Measurements from ENCODE around the gene MRM1.

Gene MRM1

GRCh38 chr17:36628576-36628975, 27.2 kb downstream of the MRM1 start:
- ChIA-PET POLR2A (no interaction called here), CTCF (interaction anchor here (0.5 to 0.7 kb wide), 3 partner anchors 76 to 732 kb away, joined by 3 to 5 read pairs (median 3); no protein-coding TSS in a partner anchor)
- DNase-seq (ENCODE audit: extremely low spot score), result no peak
- TF ChIP-seq HDGF (IDR thresholded peaks at IDR 0.05; ENCODE audit: borderline replicate concordance) (no peak), FOXA1 (IDR thresholded peaks at IDR 0.05) (no peak), BHLHE40 (IDR thresholded peaks at IDR 0.05; ENCODE audit: borderline replicate concordance) (no peak), ZNF384 (IDR thresholded peaks at IDR 0.05) (no peak), FOXK2 (IDR thresholded peaks at IDR 0.05) (no peak), L3MBTL2 (conservative IDR thresholded peaks at IDR 0.05) (no peak), ARNT (IDR thresholded peaks at IDR 0.05) (no peak), SP1 (IDR thresholded peaks at IDR 0.05) (no peak)

DNA sequence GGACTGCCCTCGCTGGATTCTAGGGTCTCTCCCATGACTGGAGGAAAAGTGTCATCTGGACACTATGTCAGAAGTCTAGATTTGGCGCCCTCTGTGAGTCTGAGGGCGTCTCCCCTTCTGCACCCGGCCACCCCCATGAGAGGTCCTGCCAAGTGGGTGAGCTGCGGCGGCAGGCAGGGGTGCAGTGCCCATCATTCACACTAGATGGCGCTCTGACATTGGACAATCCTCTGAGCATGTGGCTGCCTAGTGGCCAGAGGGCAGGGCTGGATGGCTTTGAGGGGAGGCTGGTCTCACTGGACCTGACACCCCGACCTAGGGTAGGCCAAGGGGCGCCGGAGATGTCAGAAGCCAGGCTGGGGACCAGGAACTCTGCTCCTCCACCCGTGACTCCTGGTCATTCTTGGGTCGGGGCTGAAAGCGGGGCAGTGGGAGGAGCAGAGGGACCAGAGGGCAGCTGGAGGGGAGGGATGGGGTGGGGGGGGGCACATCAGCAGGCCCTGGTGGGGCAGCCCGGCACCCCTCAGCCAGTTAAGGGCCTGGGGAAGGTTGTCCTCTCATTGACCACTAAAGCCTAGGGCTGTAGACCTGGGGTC, 28.0 kb downstream of the MRM1 start:
- TF ChIP-seq CTBP1 (IDR thresholded peaks at IDR 0.05; ENCODE audit: borderline replicate concordance) (no peak), LEF1 (IDR thresholded peaks at IDR 0.05; ENCODE audit: borderline replicate concordance) (no peak), SUZ12 (IDR thresholded peaks at IDR 0.05) (no peak), TARDBP (IDR thresholded peaks at IDR 0.05) (no peak), ELF4 (IDR thresholded peaks at IDR 0.05) (no peak), HDGF (IDR thresholded peaks at IDR 0.05; ENCODE audit: borderline replicate concordance) (no peak), FOXA1 (IDR thresholded peaks at IDR 0.05) (no peak), L3MBTL2 (conservative IDR thresholded peaks at IDR 0.05) (no peak), SP1 (IDR thresholded peaks at IDR 0.05) (no peak), ZNF384 (IDR thresholded peaks at IDR 0.05) (no peak), FOXM1 (IDR thresholded peaks at IDR 0.05; ENCODE audit: borderline replicate concordance) (no peak), ARNT (IDR thresholded peaks at IDR 0.05) (no peak), BHLHE40 (IDR thresholded peaks at IDR 0.05; ENCODE audit: borderline replicate concordance) (no peak), FOXK2 (IDR thresholded peaks at IDR 0.05) (no peak), NFRKB (IDR thresholded peaks at IDR 0.05) (no peak)
- TF ChIP-seq, protein P1, sequence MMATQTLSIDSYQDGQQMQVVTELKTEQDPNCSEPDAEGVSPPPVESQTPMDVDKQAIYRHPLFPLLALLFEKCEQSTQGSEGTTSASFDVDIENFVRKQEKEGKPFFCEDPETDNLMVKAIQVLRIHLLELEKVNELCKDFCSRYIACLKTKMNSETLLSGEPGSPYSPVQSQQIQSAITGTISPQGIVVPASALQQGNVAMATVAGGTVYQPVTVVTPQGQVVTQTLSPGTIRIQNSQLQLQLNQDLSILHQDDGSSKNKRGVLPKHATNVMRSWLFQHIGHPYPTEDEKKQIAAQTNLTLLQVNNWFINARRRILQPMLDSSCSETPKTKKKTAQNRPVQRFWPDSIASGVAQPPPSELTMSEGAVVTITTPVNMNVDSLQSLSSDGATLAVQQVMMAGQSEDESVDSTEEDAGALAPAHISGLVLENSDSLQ (IDR thresholded peaks at IDR 0.05), result no peak
- peak; percentile 74 for DNase-seq (ENCODE audit: extremely low spot score)
- ChIA-PET POLR2A (no interaction called here), CTCF (interaction anchor here (0.6 to 1.0 kb wide), 2 partner anchors 126 to 181 kb away, joined by 3 to 4 read pairs; no protein-coding TSS in a partner anchor)

GRCh38 chr17:36629970-36630502, 28.7 kb downstream of the MRM1 start:
- DNase-seq (ENCODE audit: extremely low spot score), result no peak
- ChIA-PET CTCF (interaction anchor here (0.6 to 1.0 kb wide), 2 partner anchors 125 to 181 kb away, joined by 3 to 4 read pairs; no protein-coding TSS in a partner anchor), POLR2A (no interaction called here)

GRCh38 chr17:36631022-36631421, 29.6 kb downstream of the MRM1 start:
- POLR2A ChIA-PET, result no interaction called here
- CTCF ChIA-PET, result no interaction called here
- TF ChIP-seq FOXA1 (IDR thresholded peaks at IDR 0.05), result no peak
- no peak for TF ChIP-seq ELF4 (IDR thresholded peaks at IDR 0.05)
- no peak for TF ChIP-seq HDGF (IDR thresholded peaks at IDR 0.05; ENCODE audit: borderline replicate concordance)
- TF ChIP-seq CTBP1 (IDR thresholded peaks at IDR 0.05; ENCODE audit: borderline replicate concordance), result no peak
- no peak for TF ChIP-seq ZNF384 (IDR thresholded peaks at IDR 0.05)
- no peak for TF ChIP-seq LEF1 (IDR thresholded peaks at IDR 0.05; ENCODE audit: borderline replicate concordance)
- no peak for TF ChIP-seq L3MBTL2 (conservative IDR thresholded peaks at IDR 0.05)
- TF ChIP-seq ARNT (IDR thresholded peaks at IDR 0.05), result no peak
- no peak for TF ChIP-seq FOXK2 (IDR thresholded peaks at IDR 0.05)
- no peak for TF ChIP-seq TARDBP (IDR thresholded peaks at IDR 0.05)
- no peak for TF ChIP-seq NFRKB (IDR thresholded peaks at IDR 0.05)
- TF ChIP-seq BHLHE40 (IDR thresholded peaks at IDR 0.05; ENCODE audit: borderline replicate concordance), result no peak
- no peak for TF ChIP-seq SP1 (IDR thresholded peaks at IDR 0.05)
- TF ChIP-seq, protein P1 (IDR thresholded peaks at IDR 0.05), result no peak
- no peak for TF ChIP-seq SUZ12 (IDR thresholded peaks at IDR 0.05)
- no peak for DNase-seq (ENCODE audit: extremely low spot score)

More at GRCh38 chr17:36629970-36630502, 28.7 kb downstream of the MRM1 start:
- TF ChIP-seq TARDBP (IDR thresholded peaks at IDR 0.05) (no peak), HDGF (IDR thresholded peaks at IDR 0.05; ENCODE audit: borderline replicate concordance) (no peak), SP1 (IDR thresholded peaks at IDR 0.05) (no peak), FOXK2 (IDR thresholded peaks at IDR 0.05) (no peak), FOXA1 (IDR thresholded peaks at IDR 0.05) (no peak), FOXM1 (IDR thresholded peaks at IDR 0.05; ENCODE audit: borderline replicate concordance) (no peak), CTBP1 (IDR thresholded peaks at IDR 0.05; ENCODE audit: borderline replicate concordance) (no peak), SUZ12 (IDR thresholded peaks at IDR 0.05) (no peak), NFRKB (IDR thresholded peaks at IDR 0.05) (no peak), ZNF384 (IDR thresholded peaks at IDR 0.05) (no peak), ARNT (IDR thresholded peaks at IDR 0.05) (no peak), ELF4 (IDR thresholded peaks at IDR 0.05) (no peak), LEF1 (IDR thresholded peaks at IDR 0.05; ENCODE audit: borderline replicate concordance) (no peak), BHLHE40 (IDR thresholded peaks at IDR 0.05; ENCODE audit: borderline replicate concordance) (no peak), L3MBTL2 (conservative IDR thresholded peaks at IDR 0.05) (no peak)
- TF ChIP-seq, protein P1 (IDR thresholded peaks at IDR 0.05), result no peak

DNA sequence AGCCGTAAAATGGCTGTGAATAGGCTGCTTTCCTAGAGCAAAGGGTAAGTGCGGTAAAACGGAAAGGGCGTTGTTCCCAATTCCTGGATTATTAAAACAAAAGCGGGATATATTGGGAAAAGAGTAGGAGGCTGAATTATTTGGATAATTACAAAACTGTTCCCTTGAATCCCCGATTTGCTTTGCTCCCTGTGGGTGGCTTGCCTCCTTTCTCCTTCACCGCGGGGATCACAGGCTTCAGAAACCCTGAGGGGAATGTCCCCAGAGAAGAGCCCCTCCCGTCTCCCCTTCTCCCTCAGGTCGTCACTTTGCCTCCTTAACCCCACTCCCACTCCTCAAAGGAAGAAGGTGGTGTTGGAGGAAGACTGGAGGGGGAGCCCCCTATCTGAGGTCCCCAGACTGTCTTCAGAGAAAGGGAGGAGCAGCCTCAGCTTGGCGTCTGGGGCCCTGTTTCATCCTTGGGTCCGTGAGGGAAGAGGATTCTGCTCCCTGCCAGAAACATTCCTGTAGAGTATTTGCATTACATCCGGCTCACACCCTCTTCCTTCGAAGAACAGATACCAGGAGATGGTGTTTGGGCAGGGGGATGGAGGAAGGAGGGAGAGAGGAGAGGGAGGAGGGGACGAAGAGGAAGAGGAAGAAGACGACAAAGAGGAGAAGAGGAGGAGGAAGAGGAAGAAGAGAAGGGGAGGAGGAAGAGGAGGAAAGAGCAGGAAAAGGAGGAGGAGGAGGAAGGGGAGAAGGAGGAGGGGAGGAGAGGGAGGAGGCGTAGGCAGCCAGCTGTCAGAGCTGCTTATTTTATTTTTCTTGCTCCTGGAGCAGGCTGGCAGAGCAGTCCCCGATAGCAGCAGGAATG, 31.8 kb downstream of the MRM1 start:
- no peak for DNase-seq (ENCODE audit: extremely low spot score)
- POLR2A ChIA-PET, result no interaction called here
- TF ChIP-seq L3MBTL2 (conservative IDR thresholded peaks at IDR 0.05), result no peak
- no peak for TF ChIP-seq ZNF384 (IDR thresholded peaks at IDR 0.05)
- no peak for TF ChIP-seq LEF1 (IDR thresholded peaks at IDR 0.05; ENCODE audit: borderline replicate concordance)
- TF ChIP-seq ELF4 (IDR thresholded peaks at IDR 0.05), result no peak
- no peak for TF ChIP-seq FOXA1 (IDR thresholded peaks at IDR 0.05)
- no peak for TF ChIP-seq CTBP1 (IDR thresholded peaks at IDR 0.05; ENCODE audit: borderline replicate concordance)
- no peak for TF ChIP-seq TARDBP (IDR thresholded peaks at IDR 0.05)
- no peak for TF ChIP-seq FOXM1 (IDR thresholded peaks at IDR 0.05; ENCODE audit: borderline replicate concordance)
- no peak for TF ChIP-seq SP1 (IDR thresholded peaks at IDR 0.05)
- TF ChIP-seq SUZ12 (IDR thresholded peaks at IDR 0.05), result no peak
- TF ChIP-seq, protein P1 (IDR thresholded peaks at IDR 0.05), result no peak
- TF ChIP-seq NFRKB (IDR thresholded peaks at IDR 0.05), result no peak
- no peak for TF ChIP-seq BHLHE40 (IDR thresholded peaks at IDR 0.05; ENCODE audit: borderline replicate concordance)
- TF ChIP-seq HDGF (IDR thresholded peaks at IDR 0.05; ENCODE audit: borderline replicate concordance), result no peak
- no peak for TF ChIP-seq ARNT (IDR thresholded peaks at IDR 0.05)
- CTCF ChIA-PET, result no interaction called here

All from HEK293T (cell line).